HG02885 (cell line): ENCODE measurements around the gene IDS.

ENCODE experiments used
- ATAC-seq: cut with Tn5 transposase; IDR thresholded peaks from one replicate; pipeline ENCODE4 v1.9.1; 2021; ENCODE audit warnings: mild to moderate bottlenecking; ENCODE audit not compliant: unreplicated experiment, poor library complexity

The IDS gene

DNA sequence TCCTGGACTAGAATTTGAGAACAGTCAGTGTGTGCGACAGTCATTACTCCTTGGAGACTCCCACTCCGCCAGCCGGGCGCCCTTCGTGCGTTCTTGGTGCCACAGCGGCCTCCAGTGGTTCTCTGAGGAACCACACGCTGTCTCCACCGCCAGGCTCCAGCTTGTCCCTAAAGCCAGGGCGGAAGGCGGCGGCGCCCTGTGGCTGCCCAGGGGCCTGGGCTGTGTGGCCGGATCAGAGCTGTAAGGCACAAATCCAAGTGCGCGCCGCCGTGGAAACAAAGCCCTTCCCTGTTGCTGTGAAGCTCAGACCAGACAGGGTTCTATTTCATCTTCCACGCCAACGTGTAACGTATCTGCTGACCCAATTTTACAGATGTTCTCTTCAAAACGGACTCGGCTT is 34.2 kb downstream of the IDS start:
- ATAC-seq: peak; percentile 96

GRCh38 chrX:149469406-149469805 is 35.7 kb downstream of the IDS start:
- no peak for ATAC-seq

- no peak for ATAC-seq
Measured at GRCh38 chrX:149467920-149468319, 37.2 kb downstream of the IDS start.

GRCh38 chrX:149467461-149467860 is 37.6 kb downstream of the IDS start:
- no peak for ATAC-seq

DNA sequence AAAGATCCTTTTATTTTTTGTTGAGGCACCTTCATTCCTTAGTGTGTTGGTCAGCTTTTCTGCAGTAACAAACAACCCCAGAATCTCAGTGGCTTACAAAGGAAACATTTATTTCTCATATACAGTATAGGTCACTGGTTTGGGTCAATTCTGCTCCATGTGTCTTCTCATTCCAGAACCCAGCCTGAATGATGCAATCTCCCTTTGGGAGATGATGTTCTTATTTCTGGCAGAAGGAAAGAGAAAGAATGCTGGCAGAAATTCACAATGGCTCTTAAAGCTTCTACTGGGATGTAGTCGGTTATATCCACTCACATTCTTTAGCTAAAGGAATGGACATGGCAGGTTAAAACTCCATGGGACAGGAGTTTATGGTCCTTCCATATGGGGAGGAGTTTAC is 42.3 kb downstream of the IDS start:
- no peak for ATAC-seq

DNA sequence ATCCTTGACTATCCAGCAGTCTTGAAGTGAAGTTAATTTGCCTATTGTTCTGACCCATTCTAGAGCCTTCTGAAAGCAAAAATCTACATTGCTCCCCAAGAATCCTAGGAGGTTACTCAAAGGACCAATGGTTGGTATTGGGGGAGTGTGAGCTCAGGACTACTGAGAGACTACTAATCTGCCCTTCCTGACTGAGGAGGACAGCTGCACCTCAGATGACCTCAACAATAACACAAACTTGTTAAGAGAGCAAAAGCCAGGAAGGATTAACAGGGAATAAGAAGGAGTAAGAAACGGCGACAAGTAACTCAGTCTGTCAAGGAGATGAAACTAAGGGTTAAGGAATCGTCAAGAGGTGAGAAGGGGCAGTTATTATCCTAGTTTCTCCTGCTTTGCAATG is 43.4 kb downstream of the IDS start:
- no peak for ATAC-seq

- no peak for ATAC-seq
Measured at GRCh38 chrX:149458586-149458985, 46.5 kb downstream of the IDS start.

DNA sequence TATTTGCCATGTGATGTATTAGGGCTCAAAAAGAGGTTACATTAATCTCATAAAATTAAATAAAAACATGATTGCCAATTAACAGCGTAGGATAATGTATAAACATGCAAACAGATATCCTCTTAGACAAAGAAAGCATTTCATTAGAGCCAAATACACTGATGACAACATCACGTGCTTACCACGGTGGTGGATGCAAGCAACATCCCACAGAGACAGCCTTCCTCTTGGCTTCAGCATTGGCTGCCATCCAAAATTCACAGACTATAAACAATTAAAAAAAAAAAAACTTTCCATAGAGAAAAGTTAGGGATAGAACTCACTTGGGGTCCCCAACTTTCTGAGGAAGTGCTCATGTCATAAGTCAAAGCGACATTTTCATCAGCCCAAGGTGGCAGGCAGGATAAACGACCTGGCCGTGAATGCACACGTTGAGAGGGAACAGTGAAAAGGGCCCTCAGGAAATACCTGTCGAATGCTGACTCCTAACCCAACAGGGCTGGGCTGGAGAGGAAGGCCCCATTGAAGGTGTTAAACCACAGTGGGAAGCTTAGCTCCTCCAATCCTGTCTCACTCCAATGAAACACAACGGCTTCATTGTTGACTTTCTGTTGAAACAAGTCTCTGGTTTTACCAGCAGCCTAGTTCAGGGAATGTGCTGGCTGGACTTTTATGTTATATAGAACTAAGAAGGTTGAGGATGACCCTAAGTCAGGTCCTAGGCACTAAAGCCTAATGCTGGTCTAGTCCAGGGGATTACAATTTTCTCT is 48.4 kb downstream of the IDS start:
- ATAC-seq: no peak

DNA sequence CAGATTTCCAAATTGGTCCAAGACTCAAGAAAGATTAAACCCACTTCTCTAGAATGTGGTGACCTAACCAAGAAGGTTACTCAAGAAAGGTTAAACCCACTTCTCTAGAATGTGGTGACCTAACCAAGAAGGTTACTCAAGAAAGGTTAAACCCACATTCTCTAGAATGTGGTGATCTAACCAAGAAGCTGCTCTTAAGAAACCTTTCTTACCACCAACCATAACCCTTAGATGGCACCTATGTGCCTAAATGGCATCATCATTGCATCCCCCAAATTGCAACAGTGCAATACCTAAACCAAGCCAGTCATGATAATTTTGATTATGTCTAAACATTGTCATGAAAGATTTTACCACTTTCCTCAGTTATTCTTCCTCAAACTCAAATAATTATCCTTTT is 49.2 kb downstream of the IDS start:
- no peak for ATAC-seq

GRCh38 chrX:149453906-149454822 is 50.9 kb downstream of the IDS start:
- ATAC-seq: no peak

- no peak for ATAC-seq
Measured at GRCh38 chrX:149453030-149453429, 52.1 kb downstream of the IDS start.

DNA sequence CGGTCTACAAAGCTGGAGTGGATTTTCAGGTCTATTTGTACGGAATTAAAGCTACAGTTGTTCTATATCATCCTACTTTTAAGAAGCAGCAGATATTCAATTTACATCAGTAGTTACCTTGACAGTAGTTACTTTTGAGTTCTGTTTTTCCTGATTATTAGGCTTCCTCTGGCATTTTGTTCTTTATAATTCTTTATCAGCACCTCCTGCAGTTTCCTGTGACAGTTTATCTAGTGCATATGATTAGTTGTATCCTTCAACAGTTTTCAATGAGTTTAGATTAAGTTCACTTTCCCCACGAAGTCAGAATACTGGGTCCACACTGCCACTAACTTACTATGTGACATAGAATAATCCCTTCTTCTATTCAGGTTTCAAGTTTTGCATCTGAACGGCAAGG is 71.7 kb downstream of the IDS start:
- no peak for ATAC-seq

- no peak for ATAC-seq
Measured at GRCh38 chrX:149433051-149433450, 72.1 kb downstream of the IDS start.
